Activated CD8-positive, alpha-beta T cell treated with anti-CD3 and anti-CD28 coated beads for 36 hours (primary cell): ENCODE results near the gene DICER1. TPM values are rescaled to one million over a fixed set of nuclear protein-coding genes. Genes with fewer than 3 reads are reported as not detected.

Source experiments
- ATAC-seq: fragments of 200-7000 bp; cut with Tn5 transposase; one replicate; pipeline ENCODE4 v1.10.0; 2021; ENCODE audit warnings: mild to moderate bottlenecking, moderate library complexity
- CTCF ChIA-PET: fragments of 350-600 bp; sonication (Branson Sonifier 250); formaldehyde crosslinking; loops from one replicate; lab custom pipeline; 2021; ENCODE audit warnings: antibody characterized with exemption; lab: Charles Lee
- POLR2A ChIA-PET: fragments of 350-600 bp; sonication (Branson Sonifier 250); formaldehyde crosslinking; loops from one replicate; lab custom pipeline; 2021; ENCODE audit warnings: antibody characterized with exemption; lab: Charles Lee
- DNase-seq: peaks from one replicate; pipeline ENCODE4 v3.0.0-alpha.2; 2020
- H3K27ac Mint-ChIP-seq: one replicate; pipeline ENCODE4 v1.8.0; 2021; ENCODE audit warnings: mild to moderate bottlenecking, mixed read lengths
- H3K27me3 Mint-ChIP-seq: one replicate; pipeline ENCODE4 v1.8.0; 2021; ENCODE audit warnings: mixed read lengths
- H3K36me3 Mint-ChIP-seq: one replicate; pipeline ENCODE4 v1.8.0; 2021; ENCODE audit warnings: low read depth, mixed read lengths
- H3K4me1 Mint-ChIP-seq: one replicate; pipeline ENCODE4 v1.8.0; 2021; ENCODE audit warnings: low read depth, mixed read lengths
- H3K4me3 Mint-ChIP-seq: one replicate; pipeline ENCODE4 v1.8.0; 2021; ENCODE audit warnings: mild to moderate bottlenecking, moderate library complexity, mixed read lengths
- H3K9me3 Mint-ChIP-seq: one replicate; pipeline ENCODE4 v1.8.0; 2021; ENCODE audit warnings: mixed read lengths
- intact Hi-C: fragments of 100-400 bp; cut with micrococcal nuclease; formaldehyde crosslinking; loops from one replicate; pipeline ENCODE4 v1.10.0; 2022
- total RNA-seq, 2 experiments: library from RNA; stranded (reverse); gene quantifications; one replicate each; pipeline ENCODE4 v1.2.3, GENCODE V29; 2021
- TF ChIP-seq, protein P1 (sequence below): fragments of 200-600 bp; IDR thresholded peaks from one replicate; pipeline ENCODE4 v1.8.0; 2022; ENCODE audit warnings: antibody characterized with exemption, mild to moderate bottlenecking

Gene DICER1
- total RNA-seq, 2 experiments from 2014 or later: 45.3 to 50.3 TPM

DNA sequence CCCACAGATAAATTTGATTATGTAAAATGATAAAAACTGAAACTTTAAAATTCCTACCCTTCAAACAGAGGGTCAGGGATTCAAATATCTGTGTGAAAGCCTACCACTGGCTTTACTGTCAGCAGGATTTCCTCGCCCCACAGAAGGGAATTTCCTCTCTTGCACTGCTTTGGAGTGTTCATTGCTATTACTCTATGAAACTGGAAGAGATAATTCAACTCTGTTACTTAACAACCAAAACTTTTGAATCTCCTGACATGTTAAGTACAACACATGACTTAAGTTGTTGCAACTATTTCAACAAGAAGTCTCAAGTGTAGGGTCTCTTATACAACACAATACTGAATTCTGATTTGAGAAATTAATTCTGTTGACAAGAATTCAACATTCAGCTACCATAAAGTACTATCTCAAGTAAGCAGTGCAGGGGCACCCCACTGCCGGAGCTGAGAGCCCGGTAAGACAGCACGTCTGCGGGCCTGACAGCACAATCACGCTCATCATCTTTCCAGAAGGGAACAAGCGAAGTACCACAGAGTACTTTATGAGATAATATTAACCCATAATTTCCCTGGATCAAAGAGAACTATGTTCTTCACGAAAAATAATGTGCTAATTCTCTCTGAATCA is 22.9 kb downstream of the DICER1 start:
- Mint-ChIP-seq H3K9me3 (no peaks in the 10 kb centered on the region), H3K27ac (peak overlapping the region; percentile 16), H3K4me3 (no peak overlapping the region), H3K36me3 (peaks cover 36% of the 10 kb centered on the region), H3K27me3 (no peaks in the 10 kb centered on the region), H3K4me1 (peaks cover 42% of the 10 kb centered on the region)
- DNase-seq (no peak), ATAC-seq (no peak)
- ChIA-PET CTCF (no interaction called here), POLR2A (no interaction called here)
- intact Hi-C loops: no loop called here
- TF ChIP-seq, protein P1, sequence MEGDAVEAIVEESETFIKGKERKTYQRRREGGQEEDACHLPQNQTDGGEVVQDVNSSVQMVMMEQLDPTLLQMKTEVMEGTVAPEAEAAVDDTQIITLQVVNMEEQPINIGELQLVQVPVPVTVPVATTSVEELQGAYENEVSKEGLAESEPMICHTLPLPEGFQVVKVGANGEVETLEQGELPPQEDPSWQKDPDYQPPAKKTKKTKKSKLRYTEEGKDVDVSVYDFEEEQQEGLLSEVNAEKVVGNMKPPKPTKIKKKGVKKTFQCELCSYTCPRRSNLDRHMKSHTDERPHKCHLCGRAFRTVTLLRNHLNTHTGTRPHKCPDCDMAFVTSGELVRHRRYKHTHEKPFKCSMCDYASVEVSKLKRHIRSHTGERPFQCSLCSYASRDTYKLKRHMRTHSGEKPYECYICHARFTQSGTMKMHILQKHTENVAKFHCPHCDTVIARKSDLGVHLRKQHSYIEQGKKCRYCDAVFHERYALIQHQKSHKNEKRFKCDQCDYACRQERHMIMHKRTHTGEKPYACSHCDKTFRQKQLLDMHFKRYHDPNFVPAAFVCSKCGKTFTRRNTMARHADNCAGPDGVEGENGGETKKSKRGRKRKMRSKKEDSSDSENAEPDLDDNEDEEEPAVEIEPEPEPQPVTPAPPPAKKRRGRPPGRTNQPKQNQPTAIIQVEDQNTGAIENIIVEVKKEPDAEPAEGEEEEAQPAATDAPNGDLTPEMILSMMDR: no peak

GRCh38 chr14:95133282-95133681 is 24.0 kb downstream of the DICER1 start:
- CTCF ChIA-PET: no interaction called here
- Mint-ChIP-seq H3K4me3 (no peak overlapping the region), H3K27ac (no peak overlapping the region), H3K27me3 (no peaks in the 10 kb centered on the region), H3K36me3 (peaks cover 40% of the 10 kb centered on the region), H3K9me3 (no peaks in the 10 kb centered on the region), H3K4me1 (peaks cover 43% of the 10 kb centered on the region)
- POLR2A ChIA-PET: no interaction called here
- intact Hi-C loops: no loop called here
- ATAC-seq: no peak
- no peak for DNase-seq
- TF ChIP-seq, protein P1: no peak

GRCh38 chr14:95132760-95133159 is 24.6 kb downstream of the DICER1 start:
- ChIA-PET POLR2A (no interaction called here), CTCF (no interaction called here)
- no peaks in the 10 kb centered on the region for H3K27me3 Mint-ChIP-seq
- TF ChIP-seq, protein P1: no peak
- DNase-seq (no peak), ATAC-seq (no peak)
- H3K9me3 Mint-ChIP-seq: no peaks in the 10 kb centered on the region
- H3K4me3 Mint-ChIP-seq: no peak overlapping the region
- H3K27ac Mint-ChIP-seq: no peak overlapping the region
- peaks cover 42% of the 10 kb centered on the region for H3K4me1 Mint-ChIP-seq
- peaks cover 42% of the 10 kb centered on the region for H3K36me3 Mint-ChIP-seq
- intact Hi-C loops: no loop called here

GRCh38 chr14:95130549-95130948 is 26.8 kb downstream of the DICER1 start:
- Mint-ChIP-seq H3K4me3 (no peak overlapping the region), H3K27ac (no peak overlapping the region), H3K36me3 (peaks cover 42% of the 10 kb centered on the region), H3K9me3 (no peaks in the 10 kb centered on the region), H3K27me3 (no peaks in the 10 kb centered on the region), H3K4me1 (peaks cover 38% of the 10 kb centered on the region)
- DNase-seq (no peak), ATAC-seq (no peak)
- CTCF ChIA-PET: no interaction called here
- intact Hi-C loops: no loop called here
- POLR2A ChIA-PET: no interaction called here
- TF ChIP-seq, protein P1: no peak

GRCh38 chr14:95128140-95128539 is 29.2 kb downstream of the DICER1 start:
- Mint-ChIP-seq H3K36me3 (peaks cover 54% of the 10 kb centered on the region), H3K4me1 (peaks cover 23% of the 10 kb centered on the region), H3K27ac (no peak overlapping the region), H3K4me3 (no peak overlapping the region), H3K27me3 (no peaks in the 10 kb centered on the region), H3K9me3 (no peaks in the 10 kb centered on the region)
- DNase-seq (no peak), ATAC-seq (no peak)
- TF ChIP-seq, protein P1: no peak
- ChIA-PET CTCF (no interaction called here), POLR2A (no interaction called here)
- intact Hi-C loops: no loop called here
